GM19452 (cell line): ENCODE data around the gene NTSR2.

Experiments used
- ATAC-seq: cut with Tn5 transposase; IDR thresholded peaks from one replicate; pipeline ENCODE4 v1.9.1; 2021; ENCODE audit not compliant: unreplicated experiment

The NTSR2 gene

DNA sequence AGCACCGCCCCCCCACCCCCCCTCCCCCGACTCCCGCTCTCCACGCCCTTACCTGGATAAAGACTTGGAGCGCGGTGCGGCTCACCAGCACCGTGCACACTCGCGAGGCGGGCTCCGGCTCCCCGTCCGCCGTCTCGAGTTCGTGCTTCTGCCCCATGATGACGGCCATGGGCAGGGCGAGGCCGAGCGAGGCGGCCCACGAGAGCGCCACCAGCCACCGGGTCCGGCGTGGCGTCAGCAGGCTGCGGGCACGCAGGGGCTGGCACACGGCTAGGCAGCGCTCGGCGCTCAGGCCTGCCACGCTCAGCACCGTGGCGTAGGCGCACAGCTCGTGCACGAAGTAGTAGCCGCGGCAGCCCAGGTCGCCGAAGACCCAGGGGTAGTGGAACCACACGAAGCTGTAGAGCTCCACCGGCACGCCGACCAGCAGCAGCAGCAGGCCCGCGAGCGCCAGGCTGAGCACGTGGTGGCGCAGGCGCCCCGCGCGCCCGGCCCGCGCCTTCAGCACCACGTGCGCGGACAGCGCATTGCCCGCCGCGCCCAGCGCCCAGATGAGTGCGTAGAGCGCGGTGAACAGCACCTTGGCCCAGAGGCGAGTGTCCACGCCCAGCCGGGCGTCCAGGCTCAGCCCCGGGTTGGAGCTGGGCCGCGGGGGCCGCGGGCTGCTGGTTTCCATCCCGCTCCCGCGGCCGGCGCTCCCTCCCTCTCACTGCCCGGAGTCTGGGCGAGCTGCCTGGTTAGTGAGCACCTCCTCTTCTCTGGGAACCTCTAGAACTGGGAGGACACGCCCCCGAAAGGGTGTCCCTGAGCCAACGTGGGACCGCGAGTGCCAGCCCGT lies at the start of gene NTSR2:
TSS of gene NTSR2 (minus strand) at position 742 of the 838 bp plus-strand sequence. CDS start at position 676, 66 bp downstream.
- ATAC-seq, result no peak

DNA sequence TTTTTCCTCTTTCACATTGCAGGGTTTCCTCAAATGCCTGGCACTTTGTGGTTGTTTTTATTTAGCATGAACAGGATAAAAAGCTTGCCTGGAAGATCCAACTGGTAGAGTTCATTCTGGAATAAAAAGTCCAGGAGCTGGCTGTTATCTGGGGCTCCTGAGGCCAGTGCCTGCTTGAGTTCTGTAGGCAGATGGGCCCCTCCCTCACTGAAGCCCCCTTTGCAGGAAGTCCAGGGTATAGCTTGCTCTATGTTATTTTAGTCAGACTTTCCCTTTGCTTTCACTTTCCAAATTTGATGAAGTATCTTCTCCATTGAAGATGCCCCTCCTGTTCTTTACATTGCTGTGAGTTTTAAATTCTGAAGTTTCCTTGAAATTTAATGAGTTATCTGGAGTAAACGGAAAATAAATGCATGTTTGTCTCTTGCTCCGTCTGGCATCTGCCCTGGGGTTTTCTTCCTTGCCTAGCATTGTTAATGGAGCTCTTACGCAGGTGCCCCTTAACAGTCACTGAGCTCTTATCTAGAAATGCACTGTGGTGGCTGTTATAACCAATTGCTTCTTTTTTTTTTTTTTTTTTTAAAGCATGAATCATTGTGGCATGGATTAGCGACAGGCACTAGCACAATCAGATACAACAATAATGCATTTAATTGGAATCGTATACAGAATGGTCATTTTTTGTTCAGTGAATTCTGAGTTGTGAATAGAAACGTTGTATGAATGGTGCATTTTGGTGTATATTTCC lies 49.4 kb upstream of the NTSR2 start:
- no peak for ATAC-seq

- no peak for ATAC-seq
Observed at GRCh38 chr2:11718606-11719005, 48.6 kb upstream of the NTSR2 start.

DNA sequence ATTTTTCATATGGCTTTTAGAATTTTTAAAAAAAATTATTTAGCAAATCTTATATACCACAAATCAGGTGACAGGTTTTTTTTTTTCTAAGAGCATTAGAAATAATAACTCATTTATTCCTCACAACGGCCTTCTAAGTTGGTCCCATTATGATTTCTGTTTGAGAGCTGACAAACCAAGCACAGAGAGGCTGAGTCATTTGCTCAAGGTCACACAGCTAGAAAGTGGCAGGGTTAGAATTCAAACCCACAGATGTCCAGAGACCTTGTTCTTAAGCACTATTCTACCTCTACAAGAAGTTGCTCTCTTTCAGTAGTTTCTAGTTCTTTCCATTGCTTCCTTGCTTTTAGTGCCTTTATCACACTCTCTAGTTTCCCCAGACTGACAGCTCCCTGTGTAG lies 47.6 kb upstream of the NTSR2 start:
- ATAC-seq, result no peak

DNA sequence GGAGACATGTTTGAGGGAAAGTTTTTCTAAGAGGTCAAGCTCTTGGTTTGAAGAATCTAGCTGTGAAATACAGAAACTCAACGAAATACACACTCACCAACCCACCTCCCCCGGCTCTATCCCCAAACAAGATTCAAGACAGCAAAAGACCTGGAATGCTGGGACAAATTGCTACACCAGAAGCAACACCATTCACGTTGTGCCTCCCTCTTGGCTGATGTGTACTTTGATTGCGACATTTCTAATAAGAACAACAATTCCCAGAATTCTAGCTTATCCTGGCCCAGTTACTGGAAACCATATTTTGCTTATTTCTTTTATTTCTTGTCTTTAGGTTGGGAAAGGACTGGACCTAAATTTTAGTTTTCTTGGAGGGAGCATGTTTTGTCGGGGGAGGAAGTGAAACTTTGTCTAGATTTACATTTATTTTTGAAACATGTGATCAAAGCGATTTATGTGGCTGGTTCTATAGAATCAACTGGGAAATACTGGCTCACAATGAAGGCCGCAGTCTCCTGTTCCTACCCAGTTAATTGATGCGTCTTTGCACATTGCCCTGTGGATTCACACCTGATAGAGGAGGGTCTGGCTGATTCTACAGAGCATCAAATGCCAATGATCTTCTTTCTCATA lies 46.8 kb upstream of the NTSR2 start:
- no peak for ATAC-seq

- no peak for ATAC-seq
Observed at GRCh38 chr2:11715987-11716652, 46.1 kb upstream of the NTSR2 start.

- ATAC-seq, result no peak
Observed at GRCh38 chr2:11713815-11714214, 43.8 kb upstream of the NTSR2 start.

- ATAC-seq, result no peak
Observed at GRCh38 chr2:11712866-11713265, 42.9 kb upstream of the NTSR2 start.

- ATAC-seq, result no peak
Observed at GRCh38 chr2:11711751-11712150, 41.8 kb upstream of the NTSR2 start.

DNA sequence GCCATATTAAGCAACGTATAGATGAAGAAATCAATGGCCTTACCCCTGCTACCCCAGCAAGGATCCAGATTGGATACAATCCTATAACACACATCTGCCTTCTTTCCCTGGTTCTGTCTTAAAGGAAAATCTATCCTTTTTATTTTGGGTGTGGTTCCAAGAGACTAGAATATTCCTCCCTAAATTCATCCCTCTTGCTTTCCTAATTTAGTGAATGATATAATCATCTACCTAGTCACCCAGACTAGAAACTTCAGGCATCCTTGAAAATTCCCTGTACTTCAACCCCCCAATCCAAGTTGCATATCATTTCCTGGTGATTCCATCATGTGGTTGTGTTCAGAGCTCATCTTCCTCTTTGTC lies 41.3 kb upstream of the NTSR2 start:
- no peak for ATAC-seq

- no peak for ATAC-seq
Observed at GRCh38 chr2:11710632-11711353, 40.8 kb upstream of the NTSR2 start.

DNA sequence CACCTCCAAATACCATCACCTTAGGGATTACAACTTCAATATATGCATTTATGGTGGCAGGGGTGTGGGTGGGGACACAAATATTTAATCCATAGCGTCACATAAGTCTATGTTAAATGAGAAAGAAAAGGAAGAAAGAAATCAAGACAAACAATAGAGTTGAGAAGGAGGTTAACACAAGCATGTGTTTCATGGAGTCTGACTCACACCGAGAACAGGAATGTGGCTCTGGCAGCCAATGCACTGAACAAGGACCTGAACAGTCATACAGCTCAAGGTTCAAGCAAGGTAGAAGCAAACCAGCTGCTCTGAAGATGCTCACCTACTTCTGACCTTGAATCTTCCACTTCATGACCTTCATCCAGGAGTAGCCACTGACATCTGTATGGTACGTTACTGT lies 40.2 kb upstream of the NTSR2 start:
- ATAC-seq, result no peak

- ATAC-seq, result no peak
Observed at GRCh38 chr2:11709293-11709692, 39.3 kb upstream of the NTSR2 start.

- ATAC-seq, result no peak
Observed at GRCh38 chr2:11708106-11708505, 38.1 kb upstream of the NTSR2 start.

- no peak for ATAC-seq
Observed at GRCh38 chr2:11705711-11706110, 35.7 kb upstream of the NTSR2 start.

- ATAC-seq, result no peak
Observed at GRCh38 chr2:11705063-11705462, 35.1 kb upstream of the NTSR2 start.

DNA sequence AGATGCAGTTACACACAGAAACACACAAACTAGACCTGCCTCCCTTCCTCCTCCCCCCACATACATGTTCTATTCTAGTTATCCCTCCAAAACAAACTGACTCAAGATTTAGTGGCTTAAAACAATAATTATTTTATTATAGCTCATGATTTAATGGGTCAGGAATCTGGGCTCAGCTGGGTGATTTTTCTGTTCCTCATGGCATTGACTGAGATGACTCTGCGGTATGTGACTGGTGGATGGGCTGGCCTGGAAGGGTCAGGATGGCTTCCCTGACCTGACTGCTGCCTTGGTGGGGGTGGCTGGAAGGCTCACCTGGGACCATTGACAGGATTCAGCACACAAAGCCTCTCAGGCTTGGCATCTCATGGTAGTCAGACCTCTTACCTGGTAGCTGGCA lies 33.7 kb upstream of the NTSR2 start:
- ATAC-seq, result no peak

DNA sequence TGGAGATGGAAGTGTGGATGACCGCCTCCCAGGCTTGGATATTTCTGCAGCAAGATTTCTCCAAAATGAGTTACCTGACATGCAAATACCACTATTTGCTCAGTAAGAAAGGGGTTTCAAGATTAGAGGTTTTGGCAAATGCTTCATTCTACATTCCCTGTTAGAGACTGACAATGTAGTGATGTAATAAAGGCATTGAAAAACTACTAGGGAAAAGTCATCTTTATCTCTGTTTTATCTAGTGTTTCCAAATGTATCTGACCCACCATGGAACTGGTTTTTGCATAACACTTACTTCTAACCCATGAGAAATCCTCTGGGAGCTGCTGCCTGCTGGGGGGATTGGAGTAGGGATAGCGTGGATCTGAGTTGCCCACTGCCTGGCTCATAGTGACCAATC lies 33.0 kb upstream of the NTSR2 start:
- ATAC-seq, result no peak

DNA sequence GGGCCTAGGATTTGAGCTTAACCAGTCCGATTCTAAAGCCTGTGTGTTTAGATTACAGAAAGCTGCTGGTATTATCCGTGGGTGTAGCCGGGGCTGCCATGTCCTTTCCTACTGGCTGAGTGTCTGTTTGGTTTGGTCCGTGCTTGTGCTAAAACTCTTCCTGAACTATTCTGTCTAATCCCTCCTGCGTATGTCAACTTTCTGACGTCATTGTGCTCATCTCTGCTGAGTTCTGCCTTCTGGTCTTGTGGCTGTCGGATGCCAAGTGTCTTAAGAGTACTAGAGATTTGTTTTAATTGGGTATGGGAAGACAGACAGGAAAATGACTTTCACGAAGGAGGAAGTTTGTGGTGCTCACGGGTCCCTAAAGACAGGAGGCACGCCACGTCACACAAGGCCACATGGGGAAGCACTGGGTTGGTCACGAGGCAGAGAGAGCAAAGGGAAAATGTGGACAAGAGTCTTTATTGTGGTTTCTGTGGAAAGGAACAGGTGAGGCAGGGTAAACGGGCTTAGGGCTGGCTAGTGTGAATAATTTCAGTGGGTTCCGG lies 31.8 kb upstream of the NTSR2 start:
- ATAC-seq, result no peak

DNA sequence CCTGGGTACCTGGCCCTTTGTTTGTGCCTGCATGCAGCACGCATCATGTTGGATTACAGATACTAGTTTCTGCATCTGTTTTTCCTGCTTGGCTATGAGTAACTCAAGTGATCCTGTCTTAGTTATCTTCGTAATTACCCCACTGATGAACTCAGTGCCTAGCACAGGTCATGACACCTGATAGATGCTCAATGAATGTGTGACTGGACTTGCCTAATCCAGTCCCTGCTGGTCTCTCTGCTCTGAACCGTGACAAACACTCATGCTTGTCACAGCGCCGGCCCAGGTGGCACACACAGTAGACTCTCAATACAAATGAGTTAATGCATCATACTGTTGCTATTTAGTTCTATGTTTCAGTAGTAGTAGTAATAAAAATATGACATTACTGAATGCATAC lies 31.2 kb upstream of the NTSR2 start:
- ATAC-seq, result no peak
